Measurements from ENCODE around the gene UBE2S. TPM values are rescaled to one million over a fixed set of nuclear protein-coding genes. Genes with fewer than 3 reads are reported as not detected.

Gene UBE2S
- total RNA-seq, 4 donors from 2014 or later, result 4.1 to 12.8 (median 8.6) TPM

GRCh38 chr19:55389386-55390317 lies 17.9 kb downstream of the UBE2S start:
- no peak for TF ChIP-seq CTCF (IDR thresholded peaks at IDR 0.05; ENCODE audit: low read depth)

DNA sequence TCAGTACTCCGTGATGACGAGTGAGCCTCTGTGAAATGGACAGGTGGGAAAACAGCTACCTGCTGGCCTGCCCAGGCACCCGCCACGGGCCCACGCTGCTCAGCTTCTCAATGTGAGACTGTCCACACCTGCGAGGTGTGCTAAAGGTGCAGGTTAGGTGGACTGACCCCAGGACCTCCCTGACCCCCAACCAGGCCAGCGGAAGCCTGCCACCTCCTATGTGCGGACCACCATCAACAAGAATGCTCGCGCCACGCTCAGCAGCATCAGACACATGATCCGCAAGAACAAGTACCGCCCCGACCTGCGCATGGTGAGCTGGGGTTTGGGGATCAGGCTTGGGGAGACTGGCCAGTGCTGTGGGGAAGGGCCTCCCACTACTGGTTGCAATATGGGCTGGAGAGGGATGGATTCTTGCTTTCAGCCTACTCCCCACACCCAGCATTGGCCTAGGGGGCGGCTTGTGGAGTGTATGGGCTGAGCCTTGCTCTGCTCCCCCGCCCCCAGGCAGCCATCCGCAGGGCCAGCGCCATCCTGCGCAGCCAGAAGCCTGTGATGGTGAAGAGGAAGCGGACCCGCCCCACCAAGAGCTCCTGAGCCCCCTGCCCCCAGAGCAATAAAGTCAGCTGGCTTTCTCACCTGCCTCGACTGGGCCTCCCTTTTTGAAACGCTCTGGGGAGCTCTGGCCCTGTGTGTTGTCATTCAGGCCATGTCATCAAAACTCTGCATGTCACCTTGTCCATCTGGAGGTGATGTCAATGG lies 19.7 kb downstream of the UBE2S start:
- TF ChIP-seq CTCF (IDR thresholded peaks at IDR 0.05; ENCODE audit: low read depth), result no peak

GRCh38 chr19:55386493-55386971 lies 21.1 kb downstream of the UBE2S start:
- TF ChIP-seq CTCF (IDR thresholded peaks at IDR 0.05; ENCODE audit: low read depth), result no peak

GRCh38 chr19:55385724-55386492 lies 21.7 kb downstream of the UBE2S start, which contains the start of gene RPL28:
Gene RPL28 (plus strand): TSS chr19:55385932. CDS start chr19:55386358, 426 bp downstream.
- TF ChIP-seq CTCF (IDR thresholded peaks at IDR 0.05; ENCODE audit: low read depth), result no peak

DNA sequence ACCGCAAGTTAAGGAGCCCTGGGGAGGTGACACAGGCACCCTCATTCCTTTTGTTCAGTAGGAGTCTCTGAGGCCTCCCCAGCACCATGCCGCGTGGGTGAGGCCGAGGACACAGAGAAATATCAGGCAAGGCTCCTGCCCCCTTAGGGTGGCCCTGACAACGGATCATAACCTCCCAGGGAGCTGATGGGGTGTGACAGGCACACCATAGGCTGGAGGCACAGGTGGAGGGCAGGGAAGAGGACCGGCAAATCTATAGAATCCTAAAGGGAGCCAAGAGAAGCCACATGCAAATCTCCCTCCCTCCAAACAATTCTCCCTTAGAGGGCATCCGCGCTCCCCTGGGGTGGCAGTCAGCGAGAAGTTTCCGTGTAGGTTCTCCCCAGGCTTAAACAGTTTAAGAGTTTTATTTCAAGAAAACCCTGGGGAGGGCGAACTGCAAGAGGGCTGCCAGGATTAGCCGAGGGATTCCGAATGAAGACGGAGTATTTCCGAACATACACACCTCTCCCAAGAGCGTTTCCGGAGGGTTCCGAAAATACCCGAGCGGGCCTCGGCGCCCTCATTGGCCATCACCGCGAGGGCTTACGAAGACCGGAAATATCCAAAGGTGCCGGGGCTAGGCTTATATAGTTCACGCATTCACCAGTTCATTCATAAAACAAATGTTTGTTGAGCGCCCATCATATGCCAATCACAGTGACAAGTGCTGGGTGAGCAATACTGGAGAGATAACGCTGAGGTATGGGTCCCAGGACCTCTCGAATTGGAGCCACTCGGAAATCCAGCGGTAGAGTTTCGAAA lies 22.5 kb downstream of the UBE2S start:
- peak; percentile 20 for TF ChIP-seq CTCF (IDR thresholded peaks at IDR 0.05; ENCODE audit: low read depth)

- no peak for TF ChIP-seq CTCF (IDR thresholded peaks at IDR 0.05; ENCODE audit: low read depth)
Measured at GRCh38 chr19:55384131-55384919, 23.3 kb downstream of the UBE2S start, which contains the start of gene TMEM238. Gene TMEM238 (minus strand): TSS chr19:55384292. CDS start chr19:55384259, 33 bp downstream.
